ENCODE data around the gene GNMT.

GRCh38 chr6:42940493-42941045, 20.0 kb upstream of the GNMT start:
- TF ChIP-seq POLR2AphosphoS5 (IDR thresholded peaks at IDR 0.05; ENCODE audit: low read depth) (no peak), CTCF (IDR thresholded peaks at IDR 0.05; ENCODE audit: insufficient read depth, low read length) (no peak), REST (IDR thresholded peaks at IDR 0.05; ENCODE audit: insufficient replicate concordance, low read depth) (no peak), GABPA (IDR thresholded peaks at IDR 0.05; ENCODE audit: low read depth) (no peak), SPI1 (IDR thresholded peaks at IDR 0.05; ENCODE audit: borderline replicate concordance, low read depth) (no peak)

Data from HL-60 (cell line).